ENCODE data around the gene POLDIP3. TPM values are rescaled to one million over a fixed set of nuclear protein-coding genes. Genes with fewer than 3 reads are reported as not detected.
A peak's percentile ranks its signal among the peaks of the same experiment; 100 is the strongest.

Gene POLDIP3
- total RNA-seq, 1 donor from 2014 or later, result 28.9 TPM

GRCh38 chr22:42642806-42643633 lies 28.3 kb upstream of the POLDIP3 start:
- DNase-seq (ENCODE audit: low read depth, low spot score), result no peak

GRCh38 chr22:42641801-42642413 lies 27.2 kb upstream of the POLDIP3 start:
- no peak for DNase-seq (ENCODE audit: low read depth, low spot score)

- no peak for DNase-seq (ENCODE audit: low read depth, low spot score)
These were observed 25.0 kb upstream of the POLDIP3 start for GRCh38 chr22:42639541-42640241.

- DNase-seq (ENCODE audit: low read depth, low spot score), result no peak
These were observed 22.9 kb upstream of the POLDIP3 start for GRCh38 chr22:42637555-42637954.

GRCh38 chr22:42636506-42636905 lies 21.8 kb upstream of the POLDIP3 start:
- no peak for DNase-seq (ENCODE audit: low read depth, low spot score)

- DNase-seq (ENCODE audit: low read depth, low spot score), result peak; percentile 76
These were observed 20.8 kb upstream of the POLDIP3 start for GRCh38 chr22:42635531-42635930.

GRCh38 chr22:42633013-42633412 lies 18.3 kb upstream of the POLDIP3 start:
- DNase-seq (ENCODE audit: low read depth, low spot score), result no peak

GRCh38 chr22:42632096-42632495 lies 17.4 kb upstream of the POLDIP3 start:
- DNase-seq (ENCODE audit: low read depth, low spot score), result no peak

- DNase-seq (ENCODE audit: low read depth, low spot score), result no peak
These were observed 16.4 kb upstream of the POLDIP3 start for GRCh38 chr22:42630901-42631602.

GRCh38 chr22:42630211-42630610 lies 15.5 kb upstream of the POLDIP3 start:
- DNase-seq (ENCODE audit: low read depth, low spot score), result no peak

- no peak for DNase-seq (ENCODE audit: low read depth, low spot score)
These were observed 13.3 kb upstream of the POLDIP3 start for GRCh38 chr22:42627981-42628380.

GRCh38 chr22:42626951-42627625 lies 12.4 kb upstream of the POLDIP3 start:
- no peak for DNase-seq (ENCODE audit: low read depth, low spot score)

GRCh38 chr22:42626431-42626830 lies 11.7 kb upstream of the POLDIP3 start:
- no peak for DNase-seq (ENCODE audit: low read depth, low spot score)

GRCh38 chr22:42625416-42625815 lies 10.7 kb upstream of the POLDIP3 start:
- no peak for DNase-seq (ENCODE audit: low read depth, low spot score)

GRCh38 chr22:42624551-42625106 lies 9.9 kb upstream of the POLDIP3 start:
- DNase-seq (ENCODE audit: low read depth, low spot score), result no peak

- no peak for DNase-seq (ENCODE audit: low read depth, low spot score)
These were observed 9.2 kb upstream of the POLDIP3 start for GRCh38 chr22:42623756-42624441.

GRCh38 chr22:42623301-42623751 lies 8.6 kb upstream of the POLDIP3 start:
- no peak for DNase-seq (ENCODE audit: low read depth, low spot score)

GRCh38 chr22:42622061-42622710 lies 7.5 kb upstream of the POLDIP3 start:
- DNase-seq (ENCODE audit: low read depth, low spot score), result no peak

GRCh38 chr22:42621505-42622002 lies 6.9 kb upstream of the POLDIP3 start:
- DNase-seq (ENCODE audit: low read depth, low spot score), result no peak

Measured in pulmonary artery endothelial cell (primary cell).